ENCODE data around the gene CMYA5. TPM values are rescaled to one million over a fixed set of nuclear protein-coding genes. Genes with fewer than 3 reads are reported as not detected.

Gene CMYA5
- total RNA-seq, 2 donors from 2014 or later = 13.8 to 26.1 TPM

- Histone ChIP-seq H3K36me3 (no peaks in the 10 kb centered on the region), H3K27me3 (replicated peaks; ENCODE audit: insufficient read depth) (no peaks in the 10 kb centered on the region), H3K4me3 (no peak overlapping the region), H3K9me3 (no peaks in the 10 kb centered on the region), H3K27ac (no peak overlapping the region), H3K4me1 (replicated peaks) (no peaks in the 10 kb centered on the region)
- TF ChIP-seq POLR2A (IDR thresholded peaks at IDR 0.05) = no peak
- TF ChIP-seq CTCF (IDR thresholded peaks at IDR 0.05) = no peak
- no peak for TF ChIP-seq POLR2AphosphoS5 (IDR thresholded peaks at IDR 0.05)
- intact Hi-C loops (cut with DNase I) = no loop called here
- WGBS = 94% methylated on average over 1 of the region's 1 CpG
- DNase-seq (ENCODE audit: low spot score) = no peak
Observed at GRCh38 chr5:79692596-79692995, 3.0 kb downstream of the CMYA5 start.

- no peak for DNase-seq (ENCODE audit: low spot score)
- intact Hi-C loops (cut with DNase I) = no loop called here
Observed at GRCh38 chr5:79694183-79694582, 4.5 kb downstream of the CMYA5 start.

GRCh38 chr5:79694652-79695051 is 5.0 kb downstream of the CMYA5 start:
- WGBS = 60% methylated on average over 1 of the region's 1 CpG
- H3K36me3 ChIP-seq = no peaks in the 10 kb centered on the region
- intact Hi-C loops (cut with DNase I) = no loop called here
- no peaks in the 10 kb centered on the region for H3K27me3 ChIP-seq (replicated peaks; ENCODE audit: insufficient read depth)
- TF ChIP-seq POLR2A (IDR thresholded peaks at IDR 0.05) (no peak), CTCF (IDR thresholded peaks at IDR 0.05) (no peak), POLR2AphosphoS5 (IDR thresholded peaks at IDR 0.05) (no peak)
- no peak overlapping the region for H3K4me3 ChIP-seq
- no peaks in the 10 kb centered on the region for H3K9me3 ChIP-seq
- DNase-seq (ENCODE audit: low spot score) = no peak
- no peak overlapping the region for H3K27ac ChIP-seq
- H3K4me1 ChIP-seq (replicated peaks) = no peaks in the 10 kb centered on the region

More at GRCh38 chr5:79694183-79694582, 4.5 kb downstream of the CMYA5 start:
- H3K27ac ChIP-seq = no peak overlapping the region
- no peak overlapping the region for H3K4me3 ChIP-seq
- no peaks in the 10 kb centered on the region for H3K27me3 ChIP-seq (replicated peaks; ENCODE audit: insufficient read depth)
- H3K4me1 ChIP-seq (replicated peaks) = no peaks in the 10 kb centered on the region
- no peak for TF ChIP-seq POLR2AphosphoS5 (IDR thresholded peaks at IDR 0.05)
- no peak for TF ChIP-seq CTCF (IDR thresholded peaks at IDR 0.05)
- TF ChIP-seq POLR2A (IDR thresholded peaks at IDR 0.05) = no peak
- no peaks in the 10 kb centered on the region for H3K36me3 ChIP-seq
- WGBS = 84% methylated on average over 1 of the region's 1 CpG
- no peaks in the 10 kb centered on the region for H3K9me3 ChIP-seq

- intact Hi-C loops (cut with DNase I) = no loop called here
- Histone ChIP-seq H3K27ac (no peak overlapping the region), H3K9me3 (no peaks in the 10 kb centered on the region), H3K27me3 (replicated peaks; ENCODE audit: insufficient read depth) (no peaks in the 10 kb centered on the region), H3K4me1 (replicated peaks) (no peaks in the 10 kb centered on the region), H3K4me3 (no peak overlapping the region), H3K36me3 (no peaks in the 10 kb centered on the region)
- TF ChIP-seq POLR2A (IDR thresholded peaks at IDR 0.05) (no peak), POLR2AphosphoS5 (IDR thresholded peaks at IDR 0.05) (no peak)
- 95% methylated on average over 1 of the region's 1 CpG for WGBS
- no peak for DNase-seq (ENCODE audit: low spot score)
Observed at GRCh38 chr5:79695526-79695925, 5.9 kb downstream of the CMYA5 start.

- Histone ChIP-seq H3K4me1 (replicated peaks) (no peaks in the 10 kb centered on the region), H3K36me3 (no peaks in the 10 kb centered on the region), H3K9me3 (no peaks in the 10 kb centered on the region), H3K27me3 (replicated peaks; ENCODE audit: insufficient read depth) (no peaks in the 10 kb centered on the region), H3K4me3 (no peak overlapping the region), H3K27ac (no peak overlapping the region)
- 80% methylated on average over 4 of the region's 4 CpGs for WGBS
- DNase-seq (ENCODE audit: low spot score) = no peak
- intact Hi-C loops (cut with DNase I) = no loop called here
- TF ChIP-seq POLR2A (IDR thresholded peaks at IDR 0.05) (no peak), CTCF (IDR thresholded peaks at IDR 0.05) (no peak), POLR2AphosphoS5 (IDR thresholded peaks at IDR 0.05) (no peak)
Observed at GRCh38 chr5:79697222-79698170, 7.9 kb downstream of the CMYA5 start.

All from prostate gland (tissue), 2 donors.